ENCODE results near the gene POLR3H. TPM values are rescaled to one million over a fixed set of nuclear protein-coding genes. Genes with fewer than 3 reads are reported as not detected.

POLR3H gene
- total RNA-seq, 1 donor from 2014 or later = 28.8 TPM

GRCh38 chr22:41523464-41524221 lies 20.6 kb downstream of the POLR3H start:
- intact Hi-C loops (cut with micrococcal nuclease) = no loop called here

- intact Hi-C loops (cut with micrococcal nuclease) = no loop called here
Measured at GRCh38 chr22:41522813-41523212, 21.5 kb downstream of the POLR3H start.

- intact Hi-C loops (cut with micrococcal nuclease) = no loop called here
Measured at GRCh38 chr22:41521126-41521525, 23.1 kb downstream of the POLR3H start.

GRCh38 chr22:41518048-41518347 lies 26.3 kb downstream of the POLR3H start:
- intact Hi-C loops (cut with micrococcal nuclease) = no loop called here

- intact Hi-C loops (cut with micrococcal nuclease) = loop anchor here (1.0 kb wide), 1 partner anchor 114 kb away; no protein-coding TSS in a partner anchor
Measured at GRCh38 chr22:41517172-41518047, 26.9 kb downstream of the POLR3H start.

- intact Hi-C loops (cut with micrococcal nuclease) = no loop called here
Measured at GRCh38 chr22:41516462-41516861, 27.8 kb downstream of the POLR3H start.

- intact Hi-C loops (cut with micrococcal nuclease) = no loop called here
Measured at GRCh38 chr22:41513391-41513790, 30.9 kb downstream of the POLR3H start.

GRCh38 chr22:41512421-41513194 lies 31.7 kb downstream of the POLR3H start:
- intact Hi-C loops (cut with micrococcal nuclease) = no loop called here

- intact Hi-C loops (cut with micrococcal nuclease) = no loop called here
Measured at GRCh38 chr22:41511521-41511968, 32.7 kb downstream of the POLR3H start.

GRCh38 chr22:41508770-41509170 lies 35.5 kb downstream of the POLR3H start:
- intact Hi-C loops (cut with micrococcal nuclease) = no loop called here

- intact Hi-C loops (cut with micrococcal nuclease) = no loop called here
Measured at GRCh38 chr22:41507330-41508063, 36.8 kb downstream of the POLR3H start.

- intact Hi-C loops (cut with micrococcal nuclease) = no loop called here
Measured at GRCh38 chr22:41505511-41506220, 38.6 kb downstream of the POLR3H start.

GRCh38 chr22:41504816-41505215 lies 39.5 kb downstream of the POLR3H start:
- intact Hi-C loops (cut with micrococcal nuclease) = no loop called here

GRCh38 chr22:41504397-41504796 lies 39.9 kb downstream of the POLR3H start:
- intact Hi-C loops (cut with micrococcal nuclease) = no loop called here

GRCh38 chr22:41501209-41501608 lies 43.1 kb downstream of the POLR3H start:
- intact Hi-C loops (cut with micrococcal nuclease) = loop anchor here (1.0 kb wide), 1 partner anchor 98 kb away; no protein-coding TSS in a partner anchor

GRCh38 chr22:41500303-41500702 lies 44.0 kb downstream of the POLR3H start:
- intact Hi-C loops (cut with micrococcal nuclease) = no loop called here

- intact Hi-C loops (cut with micrococcal nuclease) = no loop called here
Measured at GRCh38 chr22:41499624-41500280, 44.5 kb downstream of the POLR3H start.

GRCh38 chr22:41498303-41498835 lies 45.9 kb downstream of the POLR3H start:
- intact Hi-C loops (cut with micrococcal nuclease) = no loop called here

GRCh38 chr22:41491374-41492100 lies 52.7 kb downstream of the POLR3H start:
- intact Hi-C loops (cut with micrococcal nuclease) = no loop called here
